ENCODE measurements around the gene HOMER2.

- TF ChIP-seq, protein P1, sequence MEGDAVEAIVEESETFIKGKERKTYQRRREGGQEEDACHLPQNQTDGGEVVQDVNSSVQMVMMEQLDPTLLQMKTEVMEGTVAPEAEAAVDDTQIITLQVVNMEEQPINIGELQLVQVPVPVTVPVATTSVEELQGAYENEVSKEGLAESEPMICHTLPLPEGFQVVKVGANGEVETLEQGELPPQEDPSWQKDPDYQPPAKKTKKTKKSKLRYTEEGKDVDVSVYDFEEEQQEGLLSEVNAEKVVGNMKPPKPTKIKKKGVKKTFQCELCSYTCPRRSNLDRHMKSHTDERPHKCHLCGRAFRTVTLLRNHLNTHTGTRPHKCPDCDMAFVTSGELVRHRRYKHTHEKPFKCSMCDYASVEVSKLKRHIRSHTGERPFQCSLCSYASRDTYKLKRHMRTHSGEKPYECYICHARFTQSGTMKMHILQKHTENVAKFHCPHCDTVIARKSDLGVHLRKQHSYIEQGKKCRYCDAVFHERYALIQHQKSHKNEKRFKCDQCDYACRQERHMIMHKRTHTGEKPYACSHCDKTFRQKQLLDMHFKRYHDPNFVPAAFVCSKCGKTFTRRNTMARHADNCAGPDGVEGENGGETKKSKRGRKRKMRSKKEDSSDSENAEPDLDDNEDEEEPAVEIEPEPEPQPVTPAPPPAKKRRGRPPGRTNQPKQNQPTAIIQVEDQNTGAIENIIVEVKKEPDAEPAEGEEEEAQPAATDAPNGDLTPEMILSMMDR (conservative IDR thresholded peaks at IDR 0.05; ENCODE audit: low read depth, low read length): no peak
- no peak for TF ChIP-seq EZH2 (IDR thresholded peaks at IDR 0.05; ENCODE audit: low read length, unreplicated experiment)
Measured at GRCh38 chr15:82873000-82873680, 79.4 kb downstream of the HOMER2 start.

Measured in PC-3 (cell line).